Esophagus (tissue), 2 donors: ENCODE results near the gene MEIS3. TPM values are rescaled to one million over a fixed set of nuclear protein-coding genes. Genes with fewer than 3 reads are reported as not detected.

Experiments
- H3K27ac ChIP-seq, 2 donors: one replicate each; pipeline ENCODE4 v1.5.1; 2013; ENCODE audit warnings: low read depth in 2 of 2, mild to moderate bottlenecking in 2 of 2, inconsistent platforms in 1 of 2, low read length in 1 of 2, moderate library complexity in 1 of 2
- H3K27me3 ChIP-seq, 2 donors: one replicate each; pipeline ENCODE4 v1.6.1; 2013; ENCODE audit warnings: low read length in 2 of 2, control low read depth in 1 of 2, mild to moderate bottlenecking in 1 of 2; ENCODE audit not compliant: insufficient read depth in 2 of 2, control insufficient read depth in 1 of 2
- H3K36me3 ChIP-seq, 2 donors: one replicate each; pipeline ENCODE4 v1.6.1; 2013; ENCODE audit warnings: low read length in 1 of 2; ENCODE audit not compliant: control insufficient read depth in 2 of 2, insufficient read depth in 2 of 2
- H3K4me1 ChIP-seq, 2 donors: one replicate each; pipeline ENCODE4 v1.6.1; 2013; ENCODE audit warnings: low read length in 1 of 2; ENCODE audit not compliant: control insufficient read depth in 2 of 2, insufficient read depth in 2 of 2
- H3K4me3 ChIP-seq, 2 donors: one replicate each; pipeline ENCODE4 v1.5.1; 2013; ENCODE audit warnings: low read length in 2 of 2, mild to moderate bottlenecking in 2 of 2, low read depth in 1 of 2, moderate library complexity in 1 of 2
- H3K9me3 ChIP-seq, 2 donors: one replicate each; pipeline ENCODE4 v1.6.1; 2013; ENCODE audit warnings: mild to moderate bottlenecking in 2 of 2, low read depth in 1 of 2, low read length in 1 of 2, moderate library complexity in 1 of 2; ENCODE audit not compliant: control insufficient read depth in 2 of 2, insufficient read depth in 1 of 2
- WGBS, 2 donors: extraction: QIAGEN DNeasy Blood & Tissue Kit; methylation state at CpG; one replicate each; pipeline ENCODE4 v1.1.7; 2013; 5-methylcytosine and 5-hydroxymethylcytosine counted together
- polyA plus RNA-seq, 2 donors: library from polyadenylated mRNA; stranded (reverse); fragments of 200-250 nt; gene quantifications; one replicate each; pipeline ENCODE4 v1.2.3, GENCODE V29; 2013
- donor health status: healthy with polysubstance abuse.
- donor health status: Bipolar disorder and iron deficiency.

Gene MEIS3
- polyA plus RNA-seq, 2 donors, result 4.4 to 4.7 TPM

DNA sequence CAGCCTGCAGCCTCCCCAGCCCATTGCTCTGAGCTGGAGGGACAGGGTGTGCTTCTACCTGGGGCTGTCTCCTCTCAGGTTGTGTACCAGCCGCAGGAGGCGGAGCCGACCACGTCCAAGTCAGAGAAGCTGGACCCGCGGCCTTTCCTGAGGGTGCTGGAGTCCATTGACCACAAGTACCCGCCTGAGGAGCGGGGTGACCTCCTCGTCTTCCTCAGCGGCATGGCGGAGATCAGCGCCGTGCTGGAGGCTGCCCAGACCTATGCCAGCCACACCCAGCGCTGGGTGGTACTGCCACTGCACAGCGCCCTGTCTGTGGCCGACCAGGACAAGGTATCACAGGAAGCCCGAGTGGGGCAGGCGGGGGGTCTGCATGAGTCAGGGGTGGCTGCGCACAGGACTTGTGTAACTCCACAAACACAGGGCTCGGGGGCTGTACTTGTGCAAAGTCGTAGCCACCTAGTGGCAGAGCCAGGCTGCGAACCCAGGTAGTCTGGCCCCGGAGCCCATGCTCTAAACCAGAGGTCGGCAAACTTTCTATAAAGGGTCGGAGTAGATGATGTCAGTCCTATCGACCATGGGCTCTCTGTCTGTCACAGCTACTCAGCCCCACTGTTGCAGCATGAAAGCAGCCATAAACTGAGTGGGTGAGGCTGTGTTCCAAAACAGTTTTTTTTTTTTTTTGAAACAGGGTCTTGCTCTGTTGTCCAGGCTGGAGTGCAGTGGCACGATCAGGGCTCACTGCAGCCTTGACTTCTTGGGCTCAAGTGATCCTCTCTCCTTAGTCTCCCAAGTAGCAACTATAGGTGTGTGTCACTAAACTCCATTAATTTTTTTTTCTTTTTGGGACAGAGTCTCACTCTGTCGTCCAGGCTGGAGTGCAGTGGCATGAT is 61.3 kb downstream of the MEIS3 start:
- no peak overlapping the region for H3K27ac ChIP-seq
- 94 to 95% methylated on average over 28 of the region's 28 CpGs for WGBS, 2 donors
- H3K4me1 ChIP-seq, result peaks cover 0 to 2% of the 10 kb centered on the region in 2 donors
- no peak overlapping the region for H3K4me3 ChIP-seq
- H3K36me3 ChIP-seq, result peaks cover 22 to 59% of the 10 kb centered on the region in 2 donors
- no peaks in the 10 kb centered on the region for H3K9me3 ChIP-seq
- no peaks in the 10 kb centered on the region for H3K27me3 ChIP-seq

- no peaks in the 10 kb centered on the region for H3K9me3 ChIP-seq
- peaks cover 0 to 2% of the 10 kb centered on the region in 2 donors for H3K4me1 ChIP-seq
- peaks cover 23 to 57% of the 10 kb centered on the region in 2 donors for H3K36me3 ChIP-seq
- WGBS, 2 donors, result 82 to 84% methylated on average over 6 of the region's 6 CpGs
- no peak overlapping the region for H3K27ac ChIP-seq
- no peak overlapping the region for H3K4me3 ChIP-seq
- no peaks in the 10 kb centered on the region for H3K27me3 ChIP-seq
These were observed 62.4 kb downstream of the MEIS3 start for GRCh38 chr19:47356900-47357299.

GRCh38 chr19:47353307-47353712 is 66.0 kb downstream of the MEIS3 start:
- H3K9me3 ChIP-seq, result no peaks in the 10 kb centered on the region
- peaks cover 20 to 35% of the 10 kb centered on the region in 2 donors for H3K36me3 ChIP-seq
- no peak overlapping the region for H3K27ac ChIP-seq
- H3K27me3 ChIP-seq, result no peaks in the 10 kb centered on the region
- WGBS, 2 donors, result 75 to 90% methylated on average over 24 of the region's 24 CpGs
- no peaks in the 10 kb centered on the region for H3K4me1 ChIP-seq
- H3K4me3 ChIP-seq, result no peak overlapping the region

Other genes starting within 250 kb of the MEIS3 start
- gene BBC3, start 188.3 kb downstream of the MEIS3 start, polyA plus RNA-seq, result 1 to 10 TPM; 1.4 to 1.8 TPM
- 10 to 100 TPM; 12.9 to 22.2 TPM for gene CCDC9, start 163.0 kb downstream of the MEIS3 start, polyA plus RNA-seq
- 1 to 10 TPM; 5.6 to 7.4 TPM for gene INAFM1, start 144.6 kb downstream of the MEIS3 start, polyA plus RNA-seq
- under 1 TPM; 0.71 to 0.96 TPM for gene C5AR1, start 109.7 kb downstream of the MEIS3 start, polyA plus RNA-seq
- gene C5AR2, start 87.4 kb downstream of the MEIS3 start, polyA plus RNA-seq, result under 1 TPM; 0.12 to 0.29 TPM
- 10 to 100 TPM in 1 of 2 donors, 1 to 10 TPM in 1; 9.4 to 15.6 TPM for gene DHX34, start 70.2 kb downstream of the MEIS3 start, polyA plus RNA-seq
- gene SLC8A2, start 52.4 kb upstream of the MEIS3 start, polyA plus RNA-seq, result under 1 TPM; 0.16 to 0.29 TPM
- gene KPTN, start 64.7 kb upstream of the MEIS3 start, polyA plus RNA-seq, result 10 to 100 TPM; 10.8 to 17.2 TPM
- 100 to 1,000 TPM; 106 to 110 TPM for gene NAPA, start 95.5 kb upstream of the MEIS3 start, polyA plus RNA-seq
- under 1 TPM; 0.06 to 0.14 TPM for gene ZNF541, start 153.6 kb upstream of the MEIS3 start, polyA plus RNA-seq
- 1 to 10 TPM; 4.0 to 8.5 TPM for gene BICRA, start 189.6 kb upstream of the MEIS3 start, polyA plus RNA-seq